GM19455 (cell line): Measurements from ENCODE around the gene KMT2D.

Source experiments
- ATAC-seq: cut with Tn5 transposase; IDR thresholded peaks from one replicate; pipeline ENCODE4 v1.9.1; 2021; ENCODE audit not compliant: unreplicated experiment

The KMT2D gene

DNA sequence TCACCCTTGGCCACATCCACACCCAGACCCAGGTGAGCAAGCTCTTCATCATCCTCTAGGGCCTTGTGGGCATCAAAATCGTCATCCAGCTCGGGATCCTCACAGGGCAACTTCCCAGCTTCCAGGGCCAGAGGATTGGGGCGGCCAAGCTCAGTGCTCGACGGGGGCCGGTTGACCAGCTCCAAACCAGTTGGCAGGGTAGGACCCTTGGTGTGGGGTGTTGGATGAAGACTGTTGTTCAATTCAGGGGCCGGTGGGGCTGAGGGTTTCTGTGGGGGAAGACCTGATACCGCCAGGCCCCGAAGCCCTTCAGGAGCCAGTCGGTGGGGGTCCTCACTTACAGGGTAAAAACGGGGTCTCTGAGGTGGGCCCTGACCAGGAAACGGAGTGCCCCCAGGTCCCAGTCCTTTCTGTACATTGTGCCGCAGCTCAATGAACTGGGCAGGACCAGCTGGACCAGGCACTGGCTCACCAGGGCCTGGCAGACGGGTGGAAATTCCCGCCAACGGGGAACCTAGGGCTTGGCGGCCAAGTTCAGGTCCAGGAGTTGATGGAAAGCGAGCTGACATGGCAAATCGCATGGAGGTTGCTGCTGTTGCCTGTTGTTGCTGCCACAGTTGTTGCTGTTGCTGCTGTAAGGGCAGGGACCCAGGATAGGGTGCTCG is 22.2 kb downstream of the KMT2D start:
- ATAC-seq, result no peak

DNA sequence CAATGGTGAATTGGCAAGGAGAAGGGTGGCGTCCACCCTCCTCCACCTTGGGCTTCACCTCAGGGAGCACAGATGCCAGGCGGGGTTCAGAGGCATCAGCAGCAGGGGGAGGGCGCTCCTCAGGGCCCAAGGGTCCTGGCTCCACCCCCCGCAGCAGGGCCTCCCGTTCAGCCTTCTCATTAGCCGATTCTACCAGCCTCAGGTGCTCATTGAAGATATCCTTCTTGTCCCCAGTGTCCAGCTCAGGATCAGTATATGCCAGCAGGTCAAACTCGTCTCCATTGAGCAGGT is 22.7 kb downstream of the KMT2D start:
- ATAC-seq, result no peak

DNA sequence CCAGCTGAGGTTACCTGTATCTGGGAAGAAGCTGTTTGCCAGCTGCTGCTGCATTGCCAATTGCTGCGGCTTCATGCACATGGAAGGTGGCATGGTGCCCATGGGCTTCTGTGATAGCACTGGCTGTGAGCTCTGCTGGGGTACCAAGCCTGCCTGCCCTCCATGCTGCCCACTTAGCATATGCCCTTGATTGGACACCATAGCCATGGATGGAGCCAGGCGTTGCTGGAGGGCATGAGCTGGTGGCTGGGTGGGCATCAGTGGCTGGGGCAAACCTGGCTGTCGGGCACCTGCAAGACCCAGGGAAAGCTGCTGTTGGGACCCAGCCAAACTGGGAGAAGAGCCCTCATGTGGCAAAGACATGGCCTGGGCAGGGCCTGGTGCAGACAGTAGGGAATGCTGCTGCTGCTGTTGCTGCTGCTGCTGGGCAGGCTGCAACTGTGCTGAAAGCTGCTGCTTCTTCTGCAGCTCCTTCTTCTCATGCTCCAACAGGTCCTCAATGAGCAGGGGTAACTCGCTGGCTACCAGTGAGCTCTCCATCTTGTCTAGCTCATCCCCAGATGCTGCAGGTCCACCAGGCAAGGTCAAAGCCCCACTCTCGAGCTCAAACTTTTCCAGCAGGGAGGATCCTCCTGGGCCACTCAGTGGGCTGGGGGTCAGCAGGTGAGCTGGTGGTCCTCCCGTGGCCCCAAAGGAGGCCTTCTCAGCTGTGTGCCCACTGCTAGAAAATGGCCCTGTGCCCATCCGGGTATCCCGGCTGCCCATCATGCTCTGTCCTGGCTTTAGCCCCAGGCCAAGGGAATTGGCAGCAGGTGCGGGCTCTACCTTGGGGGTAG is 23.3 kb downstream of the KMT2D start:
- no peak for ATAC-seq

DNA sequence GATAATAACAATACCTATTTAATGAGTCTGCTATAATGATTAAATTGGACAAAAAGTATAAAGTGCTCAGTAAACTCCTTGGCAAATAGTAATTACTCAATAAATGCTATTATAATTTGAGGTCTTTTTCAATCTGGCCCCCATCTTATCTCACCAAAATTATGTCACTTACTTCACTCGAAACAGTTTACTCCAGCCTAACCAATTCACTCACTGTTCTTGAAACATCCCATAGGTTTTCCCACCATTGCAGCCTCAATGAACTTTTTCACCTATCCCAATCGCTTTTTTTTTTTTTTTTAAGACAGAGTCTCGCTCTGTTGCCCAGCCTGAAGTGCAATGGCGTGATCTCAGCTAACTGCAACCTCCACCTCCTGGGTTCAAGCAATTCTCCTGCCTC is 24.6 kb downstream of the KMT2D start:
- ATAC-seq, result no peak

DNA sequence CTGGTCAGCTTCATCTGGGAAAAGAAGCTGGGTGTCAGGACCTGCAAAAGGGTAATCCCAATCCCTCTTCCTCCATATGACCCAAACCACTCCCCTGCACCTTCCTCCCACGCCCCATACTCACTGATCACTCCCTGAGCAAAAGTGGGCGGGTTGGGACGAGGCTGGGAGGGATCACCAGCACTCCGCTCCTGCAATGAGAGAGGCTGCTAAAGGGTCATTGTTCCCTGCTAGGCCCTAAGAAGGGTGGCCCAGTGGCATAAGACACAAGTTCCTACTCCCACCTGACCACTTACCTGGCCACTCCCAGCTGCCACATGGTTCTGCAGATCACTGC is 26.3 kb downstream of the KMT2D start:
- ATAC-seq, result no peak

DNA sequence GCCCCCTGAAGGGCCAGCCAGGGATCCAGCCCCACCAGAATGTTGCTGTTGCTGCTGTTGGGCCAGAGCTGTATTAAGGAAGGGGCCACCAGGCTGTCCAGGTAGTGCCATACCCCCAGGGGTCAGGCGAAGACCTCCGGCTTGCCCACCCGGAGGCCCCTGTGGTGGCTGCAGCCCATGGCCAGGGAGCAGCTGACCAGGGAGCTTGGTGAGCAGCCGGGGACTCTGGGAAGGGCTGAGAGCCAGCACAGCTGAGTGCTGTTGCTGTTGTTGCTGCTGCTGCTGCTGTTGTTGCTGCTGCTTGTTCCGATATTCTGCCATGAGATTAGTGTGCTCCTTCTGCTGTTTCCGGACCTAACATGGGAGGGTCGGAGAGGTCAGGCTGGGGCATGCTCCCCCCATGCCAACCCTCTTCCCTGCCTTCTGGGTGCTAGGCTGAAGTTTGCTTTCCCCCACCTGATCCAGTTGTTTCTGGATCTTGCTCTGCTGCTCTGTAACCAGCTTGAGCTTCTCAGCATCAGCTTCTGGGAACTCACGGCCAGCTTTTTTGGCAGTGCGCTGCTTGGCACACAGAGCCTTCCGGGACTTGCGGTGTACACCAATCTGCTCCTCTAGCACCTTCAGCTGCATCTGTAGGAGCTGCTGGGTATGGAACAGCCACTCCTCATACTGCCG is 26.8 kb downstream of the KMT2D start:
- no peak for ATAC-seq

DNA sequence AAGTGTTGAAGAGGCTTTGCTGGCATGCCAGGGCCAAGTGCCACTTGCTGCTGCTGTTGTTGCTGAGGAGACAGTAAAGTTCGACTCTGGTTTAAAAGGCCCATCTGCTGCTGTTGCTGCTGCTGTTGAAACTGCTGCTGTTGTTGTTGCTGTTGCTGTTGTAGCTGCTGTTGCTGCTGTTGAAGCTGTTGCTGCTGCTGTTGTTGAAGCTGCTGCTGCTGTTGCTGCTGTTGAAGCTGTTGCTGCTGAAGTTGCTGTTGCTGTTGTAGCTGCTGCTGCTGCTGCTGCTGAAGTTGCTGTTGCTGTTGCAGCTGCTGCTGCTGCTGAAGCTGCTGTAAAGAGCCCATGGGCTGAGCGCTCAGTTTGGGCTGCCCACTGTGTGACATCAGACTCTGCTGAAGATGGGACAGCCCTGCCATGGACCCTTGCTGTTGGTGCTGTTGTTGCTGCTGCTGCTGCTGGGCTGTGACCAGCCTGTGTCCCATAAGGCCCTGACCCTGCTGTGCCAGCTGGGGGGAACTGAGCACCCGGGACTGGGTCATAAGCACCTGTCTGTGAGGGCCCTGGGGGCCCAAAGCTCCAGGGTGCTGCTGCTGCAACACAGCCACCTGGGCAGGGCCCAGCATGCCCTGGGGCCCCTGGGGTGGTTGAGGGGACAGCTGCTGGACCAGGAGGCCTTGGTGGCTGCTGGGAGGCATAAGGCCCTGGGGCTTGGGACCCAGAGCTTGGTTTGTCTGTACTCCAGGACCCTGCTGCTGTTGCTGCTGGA is 27.7 kb downstream of the KMT2D start:
- ATAC-seq, result no peak

DNA sequence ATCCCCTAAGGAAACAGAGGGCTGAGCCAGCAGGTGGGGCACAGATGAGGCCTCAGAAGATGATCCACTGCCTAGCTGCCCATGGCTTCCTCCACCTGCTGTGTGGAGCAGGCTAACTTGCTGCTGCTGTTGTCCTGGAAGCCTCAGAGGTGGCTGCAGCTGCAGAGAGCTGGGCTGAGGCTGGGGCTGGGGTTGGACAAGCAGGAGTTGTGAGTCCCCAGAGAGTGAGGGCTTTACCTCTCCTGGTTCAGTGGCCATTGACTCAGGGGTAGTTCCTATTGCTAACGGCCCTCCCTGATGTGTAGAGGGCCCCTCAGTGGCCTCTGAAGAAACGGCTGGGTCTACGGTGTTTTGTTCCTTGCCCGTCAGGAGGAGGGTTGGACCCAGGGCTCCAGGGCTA is 28.3 kb downstream of the KMT2D start:
- no peak for ATAC-seq

DNA sequence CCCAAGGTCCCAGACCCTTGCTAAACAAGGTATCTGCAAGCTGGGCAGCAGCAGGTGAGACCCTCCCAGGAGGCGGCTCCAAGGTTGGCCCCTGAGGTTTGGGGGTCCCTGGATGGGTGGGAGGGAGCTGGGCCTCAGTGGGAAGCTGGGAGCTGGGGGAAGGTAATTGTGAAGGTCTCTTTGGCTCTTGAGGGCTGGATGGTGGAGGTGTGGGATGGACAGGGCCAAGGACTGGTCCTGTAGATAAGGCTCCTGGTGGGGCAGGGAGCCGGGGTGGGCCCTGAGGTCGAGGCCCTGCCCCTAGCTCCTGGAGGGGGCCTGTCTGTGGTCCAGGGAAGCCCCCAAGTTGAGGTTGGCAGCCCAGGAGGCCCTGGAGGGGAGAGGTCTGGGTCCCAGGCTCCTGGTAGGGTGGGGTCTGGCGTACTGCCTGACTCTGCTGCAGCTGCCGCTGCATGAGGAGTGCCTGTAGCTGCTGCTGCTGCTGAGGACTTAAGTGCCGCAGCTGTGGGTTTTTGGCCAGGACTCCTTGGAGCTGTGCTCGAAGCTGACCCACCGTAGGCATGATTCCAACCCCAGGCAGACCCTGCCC is 28.9 kb downstream of the KMT2D start:
- no peak for ATAC-seq

DNA sequence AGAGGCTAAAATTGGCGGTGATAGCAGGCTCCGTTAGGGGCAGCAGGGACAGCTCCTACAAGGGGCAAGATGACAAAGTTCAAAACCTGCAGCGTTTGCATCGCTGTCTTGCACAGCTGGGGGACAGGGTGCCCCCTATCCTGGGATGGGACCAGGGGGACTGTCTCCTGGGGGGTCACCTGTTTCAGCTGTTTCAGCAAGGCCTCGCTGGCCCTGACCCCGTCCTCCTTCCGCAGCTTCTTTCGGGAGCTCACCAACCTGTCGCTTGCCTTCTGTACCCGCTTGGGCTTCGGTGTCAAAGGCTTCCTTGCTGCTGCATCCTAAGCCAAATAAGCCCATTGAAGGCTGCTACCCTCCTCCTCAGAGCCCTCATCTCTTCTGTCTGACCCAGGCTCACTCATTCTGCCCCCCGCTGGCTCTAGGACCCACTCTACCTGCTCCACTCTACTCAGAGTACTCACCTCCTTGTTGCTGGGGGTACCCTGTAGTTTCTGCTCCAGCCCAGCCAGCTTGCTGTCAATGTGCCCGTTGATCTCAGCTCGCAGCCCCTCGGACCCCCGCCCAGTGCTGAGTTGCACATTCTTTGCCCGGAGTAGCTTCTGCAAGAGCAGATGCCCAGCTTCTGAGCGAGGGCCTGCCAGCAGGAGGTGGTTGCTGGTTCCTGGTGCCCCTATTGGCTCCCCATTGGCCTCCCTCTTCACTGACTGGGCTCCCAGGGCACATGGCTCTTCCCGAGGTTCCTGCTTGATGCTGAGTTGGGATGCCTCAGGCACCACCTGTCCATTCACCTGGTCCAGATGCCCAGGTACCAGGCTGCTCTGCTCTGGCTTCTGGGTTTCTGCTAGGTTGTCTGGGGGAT is 29.7 kb downstream of the KMT2D start:
- ATAC-seq, result no peak

DNA sequence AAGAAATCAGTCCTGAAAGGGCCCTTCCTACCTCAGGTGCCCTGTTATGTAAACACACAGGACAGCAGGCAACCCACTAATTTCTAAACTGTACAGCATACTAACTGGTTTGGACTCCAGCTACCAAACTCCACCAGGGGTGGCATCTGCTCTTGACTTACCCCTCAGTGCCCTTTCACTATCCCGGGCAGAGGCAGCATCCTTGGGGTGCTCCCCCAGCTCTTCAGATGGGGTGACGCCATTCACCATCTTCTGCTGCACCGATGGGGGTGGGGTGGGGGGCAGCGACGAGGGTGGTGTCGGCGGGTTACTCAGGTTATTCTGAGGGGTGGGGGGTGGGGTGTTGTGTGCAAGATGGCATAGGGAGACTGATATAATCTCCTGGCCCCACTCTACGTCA is 30.5 kb downstream of the KMT2D start:
- no peak for ATAC-seq

DNA sequence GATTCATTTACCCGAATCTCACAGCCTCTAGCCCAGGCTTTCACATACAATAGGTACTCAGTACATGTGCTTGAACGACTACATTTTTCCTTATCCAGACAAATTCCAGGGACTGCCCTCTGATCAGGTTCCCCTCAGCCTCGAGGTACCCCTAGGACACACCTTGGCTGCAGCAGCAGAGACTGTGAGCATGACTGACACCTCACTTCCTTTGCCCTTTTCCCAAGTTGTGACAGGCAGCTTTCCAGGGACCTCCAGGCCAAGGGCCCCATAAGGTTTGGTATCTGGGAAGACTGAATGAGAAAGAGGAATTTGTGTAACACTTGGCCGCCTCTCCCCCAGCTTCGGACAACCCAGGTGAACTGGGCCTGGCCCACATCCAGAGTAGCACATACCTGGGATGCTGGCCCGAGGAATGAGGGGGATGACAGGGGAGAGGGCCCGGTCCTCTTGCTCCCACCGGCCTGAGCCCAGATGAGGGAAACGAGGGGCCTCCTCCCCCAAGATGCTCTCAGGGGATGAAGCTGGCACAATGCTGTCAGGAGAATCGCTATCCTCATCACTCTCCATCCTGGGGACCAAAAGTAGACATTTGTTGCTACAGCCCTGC is 31.8 kb downstream of the KMT2D start:
- no peak for ATAC-seq

DNA sequence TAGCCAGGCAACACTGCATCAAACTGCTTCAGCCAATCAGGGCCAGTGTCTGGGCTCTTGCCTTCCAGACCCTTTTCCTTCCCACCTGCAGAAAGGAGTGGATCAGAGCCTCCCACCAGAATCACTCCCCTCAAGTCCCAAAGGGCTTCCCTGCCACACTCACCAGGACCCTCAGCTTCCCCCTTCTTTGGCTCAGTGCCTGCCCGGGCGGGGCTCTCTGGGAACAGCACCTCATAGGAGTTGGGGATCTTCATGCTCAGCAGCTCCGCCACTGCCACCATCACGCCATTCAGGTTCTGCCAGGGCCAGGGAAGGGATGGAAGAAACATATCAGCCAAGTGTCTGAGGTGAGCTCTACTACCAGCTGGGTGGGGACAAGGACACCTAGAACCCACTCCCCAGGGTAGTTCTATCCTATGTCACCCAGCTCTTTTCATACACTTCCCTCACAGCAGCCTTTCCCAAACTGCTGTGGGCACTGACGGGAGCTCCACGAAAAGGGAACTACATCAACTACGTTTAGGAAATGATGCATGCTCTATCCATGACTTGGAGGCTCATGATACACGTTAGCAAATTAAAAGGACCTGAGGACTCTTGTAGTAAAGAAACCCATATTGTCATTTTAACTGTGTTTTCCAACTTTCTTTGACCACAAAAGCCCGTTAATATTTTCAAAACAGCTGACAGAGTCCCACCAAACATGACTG is 32.6 kb downstream of the KMT2D start:
- no peak for ATAC-seq

DNA sequence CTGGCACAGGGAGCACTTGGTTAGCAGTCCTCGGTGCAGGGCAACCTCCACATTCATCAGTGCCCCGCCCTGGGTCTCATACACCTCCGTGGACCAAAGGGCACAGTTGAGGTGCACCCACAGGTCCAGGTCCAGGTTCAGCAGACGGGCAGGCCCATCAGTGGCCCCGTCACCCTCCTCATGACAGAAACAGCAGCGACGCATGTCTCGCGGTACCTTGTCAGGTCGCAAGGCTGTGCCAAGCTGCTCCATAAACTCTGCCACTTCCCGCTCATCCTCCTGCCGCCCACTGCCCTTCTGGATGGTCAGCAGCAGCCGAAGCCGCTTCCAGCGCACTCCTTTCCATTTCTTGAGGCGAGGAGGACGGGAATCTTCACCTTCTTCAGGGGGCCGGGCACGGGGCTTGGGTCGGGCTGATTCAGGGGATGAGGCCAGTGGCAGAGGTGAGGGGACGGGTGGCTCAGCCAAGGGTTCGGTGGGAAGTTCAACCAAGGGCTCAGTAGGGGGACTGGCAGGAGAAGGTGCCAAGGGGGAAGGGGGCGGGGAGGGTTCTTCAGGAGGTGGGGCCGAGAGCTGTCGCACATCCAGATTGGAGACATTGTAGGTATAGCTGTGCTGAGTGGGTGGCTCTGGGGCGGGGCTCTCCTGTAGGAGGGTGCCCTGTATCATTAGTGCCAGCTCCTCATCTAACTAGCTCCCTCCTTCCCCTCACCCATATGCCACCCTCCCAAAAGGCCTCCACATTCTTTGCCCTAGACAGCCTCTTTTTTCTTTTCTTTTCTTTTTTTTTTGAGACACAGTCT is 33.7 kb downstream of the KMT2D start:
- no peak for ATAC-seq

DNA sequence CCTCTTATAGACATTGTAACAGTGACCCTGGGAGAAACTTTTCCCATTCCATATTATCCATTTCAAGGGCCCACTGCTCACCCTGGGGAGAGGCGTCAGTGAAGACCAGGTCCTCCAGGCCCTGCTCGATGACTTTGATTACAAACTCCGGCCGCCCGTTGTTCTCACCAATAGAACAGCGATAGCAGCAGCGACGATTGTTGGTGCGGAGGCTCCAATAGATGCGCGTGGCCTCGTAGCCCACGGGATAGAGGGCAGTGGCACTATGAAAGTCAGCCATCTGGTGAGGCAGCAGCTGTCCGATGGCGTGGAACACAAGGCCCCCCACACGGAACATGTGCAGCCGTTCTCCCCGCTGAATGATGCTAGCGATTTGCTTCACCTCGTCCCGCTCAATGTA is 34.5 kb downstream of the KMT2D start:
- ATAC-seq, result no peak

DNA sequence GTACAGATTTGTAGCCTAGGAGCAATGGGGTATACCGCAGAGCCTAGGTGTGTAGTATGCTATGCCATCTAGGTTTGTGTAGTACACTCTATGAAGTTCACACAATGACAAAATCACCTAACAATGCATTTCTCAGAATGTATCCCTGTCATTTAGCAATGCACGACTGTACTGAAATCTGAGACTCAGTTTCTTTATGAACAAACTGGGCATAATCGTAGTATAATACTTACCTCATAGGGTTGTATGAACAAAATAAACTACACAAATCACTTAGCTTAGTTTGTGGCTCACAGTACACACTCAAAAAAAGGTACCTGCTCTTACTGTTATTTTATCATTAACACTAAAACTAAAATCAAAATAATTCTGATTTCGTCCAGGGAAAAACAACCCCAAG is 35.1 kb downstream of the KMT2D start:
- ATAC-seq, result no peak

DNA sequence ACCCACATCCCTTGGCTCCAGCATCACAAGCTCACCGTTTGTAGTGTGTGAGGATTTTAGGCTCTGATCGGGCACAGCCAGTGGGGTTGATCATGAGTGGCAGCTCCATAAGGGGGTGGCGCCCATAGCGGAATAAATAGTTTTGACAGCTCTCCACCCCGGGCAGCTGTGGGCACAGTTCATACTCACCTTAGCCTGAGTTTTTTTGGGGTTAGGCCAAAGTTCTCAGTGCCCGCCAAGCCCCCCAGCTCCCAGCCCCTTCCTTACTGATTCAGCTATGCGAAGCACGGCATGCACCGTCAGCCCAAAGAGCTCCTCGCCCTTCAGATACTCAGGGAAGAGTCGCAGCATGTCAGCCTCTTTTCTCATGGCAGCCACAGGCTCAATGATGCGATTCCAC is 36.1 kb downstream of the KMT2D start:
- ATAC-seq, result no peak

DNA sequence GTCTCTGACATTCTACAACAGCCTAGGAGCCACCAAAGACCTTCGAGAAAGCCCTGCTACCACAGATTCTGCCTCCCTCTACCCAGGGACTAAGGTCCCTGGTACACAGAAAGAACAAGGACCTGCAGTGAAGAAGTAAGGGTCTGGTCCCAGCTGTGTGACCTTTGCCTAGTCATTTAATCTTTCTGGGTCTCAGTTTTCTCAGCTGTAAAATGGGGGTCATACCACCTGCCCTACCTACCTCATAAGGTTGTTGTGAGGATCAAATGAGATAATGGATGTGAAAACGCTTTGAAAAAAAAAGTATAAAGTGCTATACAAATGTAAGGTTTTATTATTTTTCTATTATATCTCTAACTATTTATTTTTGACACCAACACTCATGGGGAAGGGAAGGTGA is 36.8 kb downstream of the KMT2D start:
- no peak for ATAC-seq
